ENCODE results near the gene FADS6.
A peak's percentile ranks its signal among the peaks of the same experiment; 100 is the strongest.

Gene FADS6

GRCh38 chr17:74874615-74875037, 18.8 kb downstream of the FADS6 start:
- TF ChIP-seq TAF1 (IDR thresholded peaks at IDR 0.05; ENCODE audit: borderline replicate concordance, insufficient read depth, low read length) (no peak), POLR2AphosphoS5 (IDR thresholded peaks at IDR 0.05; ENCODE audit: low read depth, low read length) (no peak), FOXP2 (optimal IDR thresholded peaks at IDR 0.05; ENCODE audit: borderline replicate concordance, extremely low read depth, extremely low read length, insufficient read depth) (no peak), SIN3A (IDR thresholded peaks at IDR 0.05; ENCODE audit: borderline replicate concordance, insufficient read depth, low read length) (no peak)
- TF ChIP-seq, protein P1, sequence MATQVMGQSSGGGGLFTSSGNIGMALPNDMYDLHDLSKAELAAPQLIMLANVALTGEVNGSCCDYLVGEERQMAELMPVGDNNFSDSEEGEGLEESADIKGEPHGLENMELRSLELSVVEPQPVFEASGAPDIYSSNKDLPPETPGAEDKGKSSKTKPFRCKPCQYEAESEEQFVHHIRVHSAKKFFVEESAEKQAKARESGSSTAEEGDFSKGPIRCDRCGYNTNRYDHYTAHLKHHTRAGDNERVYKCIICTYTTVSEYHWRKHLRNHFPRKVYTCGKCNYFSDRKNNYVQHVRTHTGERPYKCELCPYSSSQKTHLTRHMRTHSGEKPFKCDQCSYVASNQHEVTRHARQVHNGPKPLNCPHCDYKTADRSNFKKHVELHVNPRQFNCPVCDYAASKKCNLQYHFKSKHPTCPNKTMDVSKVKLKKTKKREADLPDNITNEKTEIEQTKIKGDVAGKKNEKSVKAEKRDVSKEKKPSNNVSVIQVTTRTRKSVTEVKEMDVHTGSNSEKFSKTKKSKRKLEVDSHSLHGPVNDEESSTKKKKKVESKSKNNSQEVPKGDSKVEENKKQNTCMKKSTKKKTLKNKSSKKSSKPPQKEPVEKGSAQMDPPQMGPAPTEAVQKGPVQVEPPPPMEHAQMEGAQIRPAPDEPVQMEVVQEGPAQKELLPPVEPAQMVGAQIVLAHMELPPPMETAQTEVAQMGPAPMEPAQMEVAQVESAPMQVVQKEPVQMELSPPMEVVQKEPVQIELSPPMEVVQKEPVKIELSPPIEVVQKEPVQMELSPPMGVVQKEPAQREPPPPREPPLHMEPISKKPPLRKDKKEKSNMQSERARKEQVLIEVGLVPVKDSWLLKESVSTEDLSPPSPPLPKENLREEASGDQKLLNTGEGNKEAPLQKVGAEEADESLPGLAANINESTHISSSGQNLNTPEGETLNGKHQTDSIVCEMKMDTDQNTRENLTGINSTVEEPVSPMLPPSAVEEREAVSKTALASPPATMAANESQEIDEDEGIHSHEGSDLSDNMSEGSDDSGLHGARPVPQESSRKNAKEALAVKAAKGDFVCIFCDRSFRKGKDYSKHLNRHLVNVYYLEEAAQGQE (IDR thresholded peaks at IDR 0.05; ENCODE audit: insufficient read depth in 1 of 2, low read depth in 2 of 2, low read length in 2 of 2): no peak

- TF ChIP-seq, protein P1 (IDR thresholded peaks at IDR 0.05; ENCODE audit: insufficient read depth in 1 of 2, low read depth in 2 of 2, low read length in 2 of 2): no peak
- no peak for TF ChIP-seq TAF1 (IDR thresholded peaks at IDR 0.05; ENCODE audit: borderline replicate concordance, insufficient read depth, low read length)
- no peak for TF ChIP-seq SIN3A (IDR thresholded peaks at IDR 0.05; ENCODE audit: borderline replicate concordance, insufficient read depth, low read length)
- TF ChIP-seq POLR2AphosphoS5 (IDR thresholded peaks at IDR 0.05; ENCODE audit: low read depth, low read length): no peak
- TF ChIP-seq FOXP2 (optimal IDR thresholded peaks at IDR 0.05; ENCODE audit: borderline replicate concordance, extremely low read depth, extremely low read length, insufficient read depth): no peak
Measured at GRCh38 chr17:74873874-74874614, 19.4 kb downstream of the FADS6 start.

DNA sequence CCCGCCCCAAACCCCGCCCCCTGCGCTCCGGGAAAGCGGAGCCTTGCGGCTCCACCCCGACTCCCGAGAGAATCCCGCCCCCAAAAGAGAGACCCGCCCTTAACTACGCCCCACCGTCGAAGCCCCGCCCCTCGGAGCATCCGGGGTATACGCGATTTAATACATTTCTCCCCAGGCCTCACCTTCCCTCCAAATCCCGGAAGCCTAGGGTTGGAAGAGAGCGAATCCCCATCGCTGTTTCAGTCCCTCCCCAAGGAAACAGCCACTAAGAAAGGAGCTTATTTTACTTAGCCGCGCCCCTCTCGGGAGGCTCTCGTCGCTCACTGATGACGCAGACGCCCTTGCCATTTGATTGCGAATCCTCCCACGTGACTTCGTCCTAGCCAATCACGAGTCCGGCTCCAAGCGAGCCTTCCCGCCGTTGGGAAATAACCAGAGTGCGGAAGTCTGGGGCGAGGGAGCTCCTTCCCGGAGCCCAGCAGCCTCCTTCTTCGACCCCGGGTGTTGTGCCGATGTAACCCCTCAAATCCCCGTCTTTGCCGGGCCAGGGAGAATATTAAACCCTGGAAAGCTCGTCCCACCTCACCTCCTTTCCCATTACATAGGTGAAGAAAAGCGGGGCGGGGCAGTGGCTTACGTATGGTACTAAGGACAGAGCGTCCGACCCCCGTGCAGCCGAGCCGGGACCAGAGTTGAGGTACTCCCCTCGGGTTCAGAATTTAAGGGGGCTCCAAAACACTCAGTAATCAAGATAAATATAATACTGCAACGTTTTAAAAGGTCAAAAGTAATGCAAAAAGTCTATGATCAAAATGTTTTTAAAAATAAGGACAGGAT, 20.2 kb downstream of the FADS6 start:
- peak; percentile 94 for TF ChIP-seq TAF1 (IDR thresholded peaks at IDR 0.05; ENCODE audit: borderline replicate concordance, insufficient read depth, low read length)
- no peak for TF ChIP-seq FOXP2 (optimal IDR thresholded peaks at IDR 0.05; ENCODE audit: borderline replicate concordance, extremely low read depth, extremely low read length, insufficient read depth)
- TF ChIP-seq POLR2AphosphoS5 (IDR thresholded peaks at IDR 0.05; ENCODE audit: low read depth, low read length): peak; percentile 98
- TF ChIP-seq, protein P1 (IDR thresholded peaks at IDR 0.05; ENCODE audit: insufficient read depth in 1 of 2, low read depth in 2 of 2, low read length in 2 of 2): peak; percentile 8 to 66; a peak in 2 of 4 replicates
- 0 out of 2 replicates have a peak, but pooled peaks have one; percentile 76 for TF ChIP-seq SIN3A (IDR thresholded peaks at IDR 0.05; ENCODE audit: borderline replicate concordance, insufficient read depth, low read length)

DNA sequence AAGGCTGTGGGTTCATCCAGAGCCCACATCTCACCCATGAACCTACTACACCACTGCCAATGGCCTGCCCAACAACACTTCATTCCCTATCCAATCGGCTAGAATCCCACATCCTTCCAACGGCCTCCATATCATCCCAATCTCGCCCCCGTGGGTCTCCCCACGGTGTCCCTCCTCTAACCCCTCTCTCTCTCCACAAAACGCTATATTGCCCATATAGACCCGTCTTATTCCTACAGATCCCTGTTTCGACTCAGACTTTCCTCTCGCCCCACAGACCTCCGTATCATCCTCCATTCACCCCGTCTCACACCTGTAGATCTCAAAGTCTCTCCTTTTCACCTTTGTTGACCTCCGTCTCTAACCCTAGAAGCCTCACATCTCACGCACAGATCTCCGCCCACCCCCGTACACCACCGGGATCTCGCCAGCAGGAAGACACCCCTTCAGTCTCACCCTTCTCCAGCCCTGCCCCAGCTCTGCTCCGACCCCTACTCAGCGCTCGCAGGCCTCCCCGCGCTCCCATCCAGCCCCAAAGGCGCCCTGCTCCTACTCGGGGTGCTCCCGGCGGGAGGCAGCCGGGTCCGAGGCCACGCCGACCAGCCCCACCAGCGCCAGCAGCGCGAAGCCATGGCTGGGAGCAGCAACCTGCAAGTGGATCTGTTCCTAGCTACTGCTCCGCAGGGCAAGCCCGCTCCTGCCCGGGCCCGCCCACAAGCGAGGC, 21.0 kb downstream of the FADS6 start, which contains the start of gene FDXR:
FDXR (minus strand) TSS at position 682 of the 724 bp plus-strand sequence; CDS start at position 632, 50 bp downstream.
- TF ChIP-seq TAF1 (IDR thresholded peaks at IDR 0.05; ENCODE audit: borderline replicate concordance, insufficient read depth, low read length) (peak; percentile 82; the same call in 1 of the 2 replicates), POLR2AphosphoS5 (IDR thresholded peaks at IDR 0.05; ENCODE audit: low read depth, low read length) (peak; percentile 70), FOXP2 (optimal IDR thresholded peaks at IDR 0.05; ENCODE audit: borderline replicate concordance, extremely low read depth, extremely low read length, insufficient read depth) (peak; percentile 12), SIN3A (IDR thresholded peaks at IDR 0.05; ENCODE audit: borderline replicate concordance, insufficient read depth, low read length) (no peak)
- TF ChIP-seq, protein P1 (IDR thresholded peaks at IDR 0.05; ENCODE audit: insufficient read depth in 1 of 2, low read depth in 2 of 2, low read length in 2 of 2): no peak
